ENCODE results near the gene SPART. TPM values are rescaled to one million over a fixed set of nuclear protein-coding genes. Genes with fewer than 3 reads are reported as not detected.

Gene SPART
- total and polyA plus RNA-seq, 9 of the 15 experiments (the other 6 are each of a cell fraction or from before 2014, with no cell fraction given), result 18.7 to 79.0 (median 41.0) TPM

DNA sequence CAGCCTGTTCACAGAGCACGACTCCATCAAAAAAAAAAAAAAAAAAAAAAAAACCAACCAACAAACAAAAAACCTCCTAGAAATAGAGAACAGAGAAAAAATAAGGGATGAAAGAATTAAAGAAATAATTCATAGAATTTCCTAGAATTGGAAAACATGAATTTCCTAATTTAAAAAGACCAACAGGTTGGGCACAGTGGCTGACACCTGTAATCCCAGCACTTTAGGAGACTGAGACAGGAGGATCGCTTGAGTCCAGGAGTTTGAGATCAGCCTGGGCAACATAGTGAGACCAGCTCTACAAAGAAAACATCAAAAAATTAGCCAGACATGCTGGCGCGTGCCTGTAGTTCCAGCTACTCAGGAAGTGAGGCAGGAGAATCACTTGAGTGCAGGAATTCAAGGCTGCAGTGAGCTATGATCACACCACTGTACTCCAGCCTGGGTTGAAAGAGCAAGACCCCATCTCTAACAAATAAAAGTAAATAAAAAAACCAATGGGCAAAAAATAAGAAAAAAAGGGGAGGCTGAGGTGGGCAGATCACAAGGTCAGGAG, 6.5 kb downstream of the SPART start (continued):
- TF ChIP-seq, protein P1, sequence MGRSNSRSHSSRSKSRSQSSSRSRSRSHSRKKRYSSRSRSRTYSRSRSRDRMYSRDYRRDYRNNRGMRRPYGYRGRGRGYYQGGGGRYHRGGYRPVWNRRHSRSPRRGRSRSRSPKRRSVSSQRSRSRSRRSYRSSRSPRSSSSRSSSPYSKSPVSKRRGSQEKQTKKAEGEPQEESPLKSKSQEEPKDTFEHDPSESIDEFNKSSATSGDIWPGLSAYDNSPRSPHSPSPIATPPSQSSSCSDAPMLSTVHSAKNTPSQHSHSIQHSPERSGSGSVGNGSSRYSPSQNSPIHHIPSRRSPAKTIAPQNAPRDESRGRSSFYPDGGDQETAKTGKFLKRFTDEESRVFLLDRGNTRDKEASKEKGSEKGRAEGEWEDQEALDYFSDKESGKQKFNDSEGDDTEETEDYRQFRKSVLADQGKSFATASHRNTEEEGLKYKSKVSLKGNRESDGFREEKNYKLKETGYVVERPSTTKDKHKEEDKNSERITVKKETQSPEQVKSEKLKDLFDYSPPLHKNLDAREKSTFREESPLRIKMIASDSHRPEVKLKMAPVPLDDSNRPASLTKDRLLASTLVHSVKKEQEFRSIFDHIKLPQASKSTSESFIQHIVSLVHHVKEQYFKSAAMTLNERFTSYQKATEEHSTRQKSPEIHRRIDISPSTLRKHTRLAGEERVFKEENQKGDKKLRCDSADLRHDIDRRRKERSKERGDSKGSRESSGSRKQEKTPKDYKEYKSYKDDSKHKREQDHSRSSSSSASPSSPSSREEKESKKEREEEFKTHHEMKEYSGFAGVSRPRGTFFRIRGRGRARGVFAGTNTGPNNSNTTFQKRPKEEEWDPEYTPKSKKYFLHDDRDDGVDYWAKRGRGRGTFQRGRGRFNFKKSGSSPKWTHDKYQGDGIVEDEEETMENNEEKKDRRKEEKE (IDR thresholded peaks at IDR 0.05; ENCODE audit: borderline replicate concordance in 1 of 2, control insufficient read depth in 1 of 2, low read depth in 2 of 2, low read length in 1 of 2), result no peak
- TF ChIP-seq XRCC4 (IDR thresholded peaks at IDR 0.05; ENCODE audit: extremely low read depth, insufficient read depth, insufficient read length) (no peak), TAF9B (IDR thresholded peaks at IDR 0.05; ENCODE audit: partially characterized antibody) (no peak), JUNB (CRISPR knock-in tag; conservative IDR thresholded peaks at IDR 0.05) (no peak), DIDO1 (tag; IDR thresholded peaks at IDR 0.05; ENCODE audit: low read depth) (no peak), PRPF4 (IDR thresholded peaks at IDR 0.05; ENCODE audit: insufficient read depth, low read depth, low read length, poor library complexity, severe bottlenecking) (no peak), ZFP30 (CRISPR knock-in tag; IDR thresholded peaks at IDR 0.05; ENCODE audit: borderline replicate concordance) (no peak), RBM17 (IDR thresholded peaks at IDR 0.05; ENCODE audit: borderline replicate concordance, low read depth, low read length) (no peak)
- TF ChIP-seq, protein P2, sequence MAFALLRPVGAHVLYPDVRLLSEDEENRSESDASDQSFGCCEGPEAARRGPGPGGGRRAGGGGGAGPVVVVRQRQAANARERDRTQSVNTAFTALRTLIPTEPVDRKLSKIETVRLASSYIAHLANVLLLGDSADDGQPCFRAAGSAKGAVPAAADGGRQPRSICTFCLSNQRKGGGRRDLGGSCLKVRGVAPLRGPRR (CRISPR knock-in tag; IDR thresholded peaks at IDR 0.05), result no peak
- TF ChIP-seq, protein P3, sequence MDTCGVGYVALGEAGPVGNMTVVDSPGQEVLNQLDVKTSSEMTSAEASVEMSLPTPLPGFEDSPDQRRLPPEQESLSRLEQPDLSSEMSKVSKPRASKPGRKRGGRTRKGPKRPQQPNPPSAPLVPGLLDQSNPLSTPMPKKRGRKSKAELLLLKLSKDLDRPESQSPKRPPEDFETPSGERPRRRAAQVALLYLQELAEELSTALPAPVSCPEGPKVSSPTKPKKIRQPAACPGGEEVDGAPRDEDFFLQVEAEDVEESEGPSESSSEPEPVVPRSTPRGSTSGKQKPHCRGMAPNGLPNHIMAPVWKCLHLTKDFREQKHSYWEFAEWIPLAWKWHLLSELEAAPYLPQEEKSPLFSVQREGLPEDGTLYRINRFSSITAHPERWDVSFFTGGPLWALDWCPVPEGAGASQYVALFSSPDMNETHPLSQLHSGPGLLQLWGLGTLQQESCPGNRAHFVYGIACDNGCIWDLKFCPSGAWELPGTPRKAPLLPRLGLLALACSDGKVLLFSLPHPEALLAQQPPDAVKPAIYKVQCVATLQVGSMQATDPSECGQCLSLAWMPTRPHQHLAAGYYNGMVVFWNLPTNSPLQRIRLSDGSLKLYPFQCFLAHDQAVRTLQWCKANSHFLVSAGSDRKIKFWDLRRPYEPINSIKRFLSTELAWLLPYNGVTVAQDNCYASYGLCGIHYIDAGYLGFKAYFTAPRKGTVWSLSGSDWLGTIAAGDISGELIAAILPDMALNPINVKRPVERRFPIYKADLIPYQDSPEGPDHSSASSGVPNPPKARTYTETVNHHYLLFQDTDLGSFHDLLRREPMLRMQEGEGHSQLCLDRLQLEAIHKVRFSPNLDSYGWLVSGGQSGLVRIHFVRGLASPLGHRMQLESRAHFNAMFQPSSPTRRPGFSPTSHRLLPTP (IDR thresholded peaks at IDR 0.05; ENCODE audit: borderline replicate concordance, extremely low read depth, insufficient read length), result no peak

Data from K562 (cell line).